HG02588 (cell line): ENCODE results near the gene NKX6-2.
"Not testable (repeated sequence)": the region's sequence is repeated elsewhere in the genome, so short reads cannot be mapped to it uniquely, and the experiment has no call there.

Source experiments
- ATAC-seq: cut with Tn5 transposase; IDR thresholded peaks from one replicate; pipeline ENCODE4 v1.9.1; 2021; ENCODE audit warnings: mild to moderate bottlenecking, moderate library complexity; ENCODE audit not compliant: unreplicated experiment

The NKX6-2 gene

GRCh38 chr10:132783940-132784865, 1.7 kb downstream of the NKX6-2 start:
- no peak for ATAC-seq

- no peak for ATAC-seq
Observed at GRCh38 chr10:132783165-132783939, 2.6 kb downstream of the NKX6-2 start.

GRCh38 chr10:132781556-132781955, 4.4 kb downstream of the NKX6-2 start:
- no peak for ATAC-seq

- ATAC-seq, result no peak
Observed at GRCh38 chr10:132780356-132780755, 5.6 kb downstream of the NKX6-2 start.

GRCh38 chr10:132779549-132780294, 6.2 kb downstream of the NKX6-2 start:
- no peak for ATAC-seq

- no peak for ATAC-seq
Observed at GRCh38 chr10:132777441-132777840, 8.5 kb downstream of the NKX6-2 start.

- ATAC-seq, result no peak
Observed at GRCh38 chr10:132776821-132777220, 9.1 kb downstream of the NKX6-2 start.

GRCh38 chr10:132776186-132776585, 9.8 kb downstream of the NKX6-2 start:
- no peak for ATAC-seq

- ATAC-seq, result no peak
Observed at GRCh38 chr10:132774902-132775863, 10.8 kb downstream of the NKX6-2 start.

GRCh38 chr10:132774181-132774901, 11.6 kb downstream of the NKX6-2 start:
- ATAC-seq, result no peak

GRCh38 chr10:132772816-132773215, 13.1 kb downstream of the NKX6-2 start:
- ATAC-seq, result not testable (repeated sequence)

GRCh38 chr10:132770061-132771021, 15.6 kb downstream of the NKX6-2 start:
- no peak for ATAC-seq

- no peak for ATAC-seq
Observed at GRCh38 chr10:132768346-132769248, 17.4 kb downstream of the NKX6-2 start.

GRCh38 chr10:132766291-132766690, 19.7 kb downstream of the NKX6-2 start:
- no peak for ATAC-seq

GRCh38 chr10:132765435-132765834, 20.5 kb downstream of the NKX6-2 start:
- no peak for ATAC-seq

GRCh38 chr10:132764108-132764507, 21.8 kb downstream of the NKX6-2 start:
- no peak for ATAC-seq

GRCh38 chr10:132763545-132763944, 22.4 kb downstream of the NKX6-2 start:
- ATAC-seq, result no peak
